GM18868 (cell line): Measurements from ENCODE around the gene COL20A1.

Experiments
- ATAC-seq: cut with Tn5 transposase; IDR thresholded peaks from one replicate; pipeline ENCODE4 v1.9.1; 2021; ENCODE audit warnings: mild to moderate bottlenecking, moderate library complexity; ENCODE audit not compliant: unreplicated experiment

Gene COL20A1

GRCh38 chr20:63317601-63318291, 24.8 kb downstream of the COL20A1 start:
- no peak for ATAC-seq

DNA sequence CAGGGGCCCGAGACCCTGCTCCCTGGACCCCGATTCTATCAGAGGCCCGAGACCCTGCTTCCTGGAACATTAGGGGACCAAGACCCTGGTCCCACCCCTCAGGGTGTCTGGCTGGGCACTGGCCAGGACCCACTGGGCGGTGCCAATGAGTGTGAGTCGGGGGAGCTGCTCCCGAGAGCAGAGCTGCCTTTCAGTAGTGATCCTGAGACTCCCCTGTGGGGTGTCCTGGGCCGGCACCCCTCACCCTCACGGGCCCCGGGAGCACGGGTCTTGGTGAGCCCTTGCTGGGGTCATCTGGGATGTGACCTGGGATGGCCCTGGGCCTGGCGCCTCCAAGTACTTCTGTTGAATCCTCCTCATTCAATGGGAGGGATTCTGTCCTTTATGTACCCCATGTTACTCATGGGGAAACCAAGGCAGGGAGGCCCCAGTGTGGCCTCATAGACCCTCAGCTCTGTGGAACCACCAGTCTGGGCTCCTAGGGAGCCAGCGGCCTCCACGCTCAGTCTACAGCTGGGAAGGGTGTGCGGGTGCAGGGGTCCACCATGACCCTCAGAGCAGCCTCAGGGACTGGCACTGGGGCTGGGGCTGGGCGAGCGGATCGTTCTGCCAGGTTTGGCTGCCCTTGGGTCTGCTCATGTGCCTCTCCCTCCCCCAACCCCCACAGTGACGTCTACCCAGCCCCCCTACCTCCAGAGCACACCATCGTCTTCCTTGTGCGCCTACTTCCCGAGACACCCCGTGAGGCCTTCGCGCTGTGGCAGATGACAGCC, 25.6 kb downstream of the COL20A1 start:
- ATAC-seq: no peak

- no peak for ATAC-seq
Measured at GRCh38 chr20:63319164-63320040, 26.4 kb downstream of the COL20A1 start.

DNA sequence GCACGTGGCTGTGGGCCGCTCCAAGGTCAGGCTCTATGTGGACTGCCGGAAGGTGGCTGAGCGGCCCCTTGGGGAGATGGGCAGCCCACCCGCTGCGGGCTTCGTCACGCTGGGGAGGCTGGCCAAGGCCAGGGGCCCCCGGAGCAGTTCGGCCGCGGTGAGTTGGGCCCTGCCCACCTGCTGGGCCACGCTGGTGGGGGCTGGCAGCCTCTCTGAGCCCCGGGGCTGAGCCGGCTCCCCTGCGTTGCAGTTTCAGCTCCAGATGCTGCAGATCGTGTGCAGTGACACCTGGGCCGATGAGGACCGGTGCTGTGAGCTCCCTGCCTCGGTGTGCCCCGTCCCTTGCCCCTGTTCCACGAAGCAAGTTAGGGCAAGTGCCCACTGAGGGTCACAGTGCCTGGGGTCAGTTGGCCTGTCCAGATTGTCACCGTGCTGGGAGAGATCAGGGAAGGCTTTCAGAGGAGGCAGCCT, 27.1 kb downstream of the COL20A1 start:
- ATAC-seq: no peak

- ATAC-seq: no peak
Measured at GRCh38 chr20:63320616-63321147, 27.7 kb downstream of the COL20A1 start.

DNA sequence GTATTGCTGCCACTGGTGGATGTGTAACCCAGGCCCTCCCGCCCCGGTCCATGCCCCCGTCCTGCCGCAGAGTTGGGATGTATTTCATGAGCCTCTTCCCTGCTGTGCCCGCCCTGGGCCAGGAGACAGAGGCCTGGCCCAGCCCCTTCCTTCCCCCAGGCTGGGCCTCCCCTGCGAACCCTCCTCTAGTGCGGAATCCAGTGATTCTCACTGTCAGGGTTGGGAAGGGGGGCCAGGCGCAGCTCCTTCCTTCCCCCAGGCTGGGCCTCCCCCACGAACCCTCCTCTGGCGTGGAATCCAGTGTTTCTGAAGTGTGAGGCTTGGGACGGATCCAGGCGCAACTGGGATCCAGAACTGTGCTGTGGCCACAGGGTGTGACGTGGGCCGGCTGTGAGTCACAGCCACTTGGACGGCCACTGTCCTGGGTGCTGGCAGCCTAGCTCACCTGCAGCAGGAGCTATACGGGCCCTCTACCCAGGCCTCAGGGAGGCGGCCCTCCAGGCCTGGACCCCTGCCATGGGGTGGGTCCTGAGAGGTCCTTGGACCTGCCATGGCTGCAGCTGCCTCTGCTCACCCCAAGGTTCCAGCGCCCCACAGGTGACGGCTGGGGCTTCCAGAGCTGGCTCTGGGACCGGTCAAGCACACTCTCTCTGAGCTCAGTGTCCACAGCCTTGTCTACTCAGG, 28.3 kb downstream of the COL20A1 start:
- ATAC-seq: no peak

DNA sequence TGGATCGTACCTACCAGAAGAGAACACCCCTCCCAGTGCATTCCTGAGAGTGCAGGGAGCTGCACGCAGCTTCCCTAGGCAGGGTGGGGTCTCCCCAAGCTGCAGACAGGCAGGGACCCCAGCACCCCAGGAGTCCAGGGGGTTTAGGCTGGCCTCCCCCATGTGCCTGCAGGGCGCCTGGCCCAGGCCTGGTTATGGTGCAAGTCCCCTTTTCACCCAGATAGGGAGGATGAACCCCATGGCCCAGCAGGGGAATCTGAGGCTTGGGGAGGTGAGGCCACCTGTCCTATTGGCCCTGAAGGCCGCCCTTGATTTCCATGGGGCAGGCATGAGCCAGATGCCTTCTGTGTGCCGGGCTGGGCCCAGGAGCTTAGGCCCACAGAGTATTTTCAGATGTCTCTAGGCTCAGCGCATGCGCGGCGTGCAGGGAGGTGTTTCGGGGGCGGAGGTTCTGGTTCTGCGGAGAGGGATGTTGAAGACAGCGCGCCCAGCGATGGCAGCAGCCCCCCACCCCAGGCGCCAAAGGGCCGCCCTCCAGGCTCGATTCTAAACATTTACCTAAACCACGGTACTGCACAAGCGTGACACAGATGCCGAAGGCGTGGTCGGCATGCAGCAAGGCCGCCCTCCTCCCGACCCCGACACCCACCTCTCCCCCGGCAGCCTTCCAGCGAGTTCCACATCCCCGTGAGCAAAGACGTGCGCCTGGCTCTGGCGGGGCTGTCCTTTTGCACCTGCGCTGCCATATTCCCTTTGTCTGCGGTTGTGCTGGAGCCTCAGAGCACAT, 29.4 kb downstream of the COL20A1 start:
- ATAC-seq: no peak

DNA sequence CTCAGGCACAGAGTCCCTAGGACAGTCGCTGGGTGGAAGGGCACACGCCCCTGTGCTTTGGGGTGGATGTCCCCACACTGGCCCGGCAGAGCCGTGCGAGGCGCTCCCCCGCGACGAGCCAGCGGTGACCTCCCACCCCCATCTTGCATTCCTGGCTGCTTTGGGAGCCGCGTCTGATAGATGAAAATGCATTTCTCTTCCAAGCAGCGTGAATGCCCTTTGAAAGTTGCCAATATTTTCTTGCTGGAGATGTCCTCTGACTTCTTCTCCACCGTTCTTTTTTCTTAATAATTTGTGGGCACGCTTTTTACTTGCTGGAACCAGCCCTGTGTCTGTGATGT, 29.9 kb downstream of the COL20A1 start:
- no peak for ATAC-seq

GRCh38 chr20:63323357-63323981, 30.5 kb downstream of the COL20A1 start:
- ATAC-seq: no peak

DNA sequence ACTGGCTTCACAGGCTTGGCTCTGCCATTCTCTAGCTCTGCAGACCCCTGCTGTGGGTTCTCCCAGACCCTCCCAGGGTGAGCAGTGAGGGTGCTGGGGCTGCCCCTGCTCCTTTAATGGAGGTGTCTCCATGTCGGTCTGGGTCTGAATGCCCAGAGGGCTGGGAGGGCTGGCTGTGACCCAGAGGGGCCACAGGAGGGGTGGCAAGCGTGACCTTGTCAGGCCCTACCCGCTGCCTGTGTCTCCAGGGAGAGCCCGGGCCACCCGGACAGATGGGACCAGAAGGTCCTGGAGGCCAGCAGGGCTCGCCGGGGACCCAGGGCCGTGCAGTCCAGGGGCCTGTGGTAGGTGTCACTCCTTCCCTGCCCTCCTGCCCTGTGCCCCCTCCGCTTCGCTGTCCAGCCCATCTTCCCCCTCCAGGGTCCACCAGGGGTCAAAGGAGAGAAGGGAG, 32.1 kb downstream of the COL20A1 start:
- ATAC-seq: no peak

- no peak for ATAC-seq
Measured at GRCh38 chr20:63325554-63326313, 32.7 kb downstream of the COL20A1 start.

- no peak for ATAC-seq
Measured at GRCh38 chr20:63326314-63327230, 33.6 kb downstream of the COL20A1 start.

DNA sequence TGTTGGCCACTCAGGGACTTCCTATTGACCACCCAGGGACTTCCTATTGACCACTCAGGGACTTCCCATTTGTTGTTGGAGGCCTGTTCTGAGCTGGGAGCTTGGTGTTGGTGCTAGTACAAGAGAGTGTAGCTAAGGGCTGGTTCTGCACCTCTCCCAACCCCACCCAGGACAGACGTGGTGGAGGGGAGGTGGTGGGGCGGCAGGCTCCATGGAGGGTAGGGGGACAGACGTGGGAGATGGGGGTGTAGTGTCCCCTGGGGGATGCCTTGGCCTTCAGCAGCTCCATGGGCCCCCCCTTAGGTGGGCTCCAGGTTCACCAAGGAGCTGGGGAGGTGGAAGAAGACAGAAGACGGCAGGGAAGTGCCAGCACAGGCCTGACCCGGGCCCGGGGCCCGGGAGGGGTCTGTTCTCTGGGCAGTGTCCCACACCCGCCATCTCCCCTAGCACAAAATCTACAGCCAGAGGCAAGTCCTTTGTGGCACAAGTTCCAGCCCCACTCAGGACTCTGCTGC, 34.3 kb downstream of the COL20A1 start:
- ATAC-seq: no peak

DNA sequence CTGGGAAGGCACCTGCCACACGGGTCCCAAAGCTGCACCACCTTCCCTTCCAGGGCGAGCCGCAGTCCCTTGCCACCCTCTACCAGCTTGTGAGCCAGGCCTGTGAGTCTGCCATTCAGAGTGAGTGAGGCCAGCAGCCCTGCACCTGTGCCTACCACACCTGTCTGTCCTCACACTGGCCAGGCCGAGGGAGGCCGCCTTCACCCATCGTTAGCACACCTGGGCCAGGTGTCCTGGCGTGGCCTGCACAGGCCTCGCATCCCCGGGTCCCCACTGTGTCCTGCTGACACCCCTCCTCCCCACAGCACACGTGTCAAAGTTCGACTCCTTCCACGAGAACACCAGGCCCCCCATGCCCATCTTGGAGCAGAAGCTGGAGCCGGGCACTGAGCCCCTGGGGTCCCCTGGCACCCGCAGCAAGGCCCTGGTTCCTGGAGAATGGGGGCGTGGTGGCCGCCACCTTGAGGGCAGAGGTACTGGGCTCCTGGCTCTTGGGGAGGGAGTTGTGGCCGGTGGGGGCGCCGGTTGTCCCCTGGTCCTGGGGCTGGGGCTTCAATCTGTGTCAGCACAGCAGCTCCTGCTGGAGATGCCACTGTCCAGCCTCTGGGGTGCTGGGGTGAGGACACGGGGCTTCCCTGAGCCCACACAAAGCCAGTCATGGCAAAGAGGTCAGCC, 35.2 kb downstream of the COL20A1 start:
- no peak for ATAC-seq

DNA sequence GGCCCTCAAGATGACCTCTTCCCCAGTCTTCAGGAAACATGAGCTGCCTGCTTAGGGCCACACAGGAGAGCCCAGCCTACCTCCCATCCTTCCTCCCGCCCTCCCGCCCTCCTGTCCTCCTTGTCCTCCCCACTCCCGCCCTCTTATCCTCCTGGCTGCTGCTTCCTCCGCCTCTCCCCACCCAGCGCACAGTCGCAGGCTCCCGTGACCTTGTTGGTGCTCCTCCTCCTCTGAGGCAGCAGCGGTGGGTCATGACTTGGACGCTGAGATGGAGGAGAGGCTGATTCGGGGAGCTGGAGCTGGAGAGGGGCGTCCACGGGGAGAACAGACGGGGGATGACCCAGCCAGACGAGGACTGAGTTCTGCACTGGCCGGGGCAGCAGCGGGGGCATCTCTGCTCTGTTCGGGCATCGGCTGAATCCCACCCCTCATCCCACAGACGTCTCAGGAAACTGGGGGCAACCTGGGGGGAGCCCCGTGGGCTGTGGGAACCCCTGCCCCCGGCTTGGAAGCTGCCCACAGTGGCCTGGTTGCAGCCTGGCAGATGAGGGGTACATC, 35.8 kb downstream of the COL20A1 start:
- ATAC-seq: no peak

- no peak for ATAC-seq
Measured at GRCh38 chr20:63329331-63330083, 36.5 kb downstream of the COL20A1 start.
